ENCODE measurements around the gene RAPGEF6.
A peak's percentile ranks its signal among the peaks of the same experiment; 100 is the strongest.
"Not testable (repeated sequence)": the region's sequence is repeated elsewhere in the genome, so short reads cannot be mapped to it uniquely, and the experiment has no call there.

RAPGEF6 gene

GRCh38 chr5:131633830-131634229, 1.2 kb downstream of the RAPGEF6 start:
- DNase-seq (ENCODE audit: insufficient read length, low spot score): no peak
- FAIRE-seq: no peak
- TF ChIP-seq PAX5 (IDR thresholded peaks at IDR 0.05; ENCODE audit: insufficient read depth, low read length, severe bottlenecking) (no peak), TAF1 (IDR thresholded peaks at IDR 0.05; ENCODE audit: low read depth, low read length) (no peak)

GRCh38 chr5:131630963-131631350, 4.1 kb downstream of the RAPGEF6 start:
- no peak for FAIRE-seq
- no peak for TF ChIP-seq TAF1 (IDR thresholded peaks at IDR 0.05; ENCODE audit: low read depth, low read length)
- no peak for TF ChIP-seq POLR2AphosphoS5 (IDR thresholded peaks at IDR 0.05; ENCODE audit: low read depth, low read length)
- no peak for TF ChIP-seq PAX5 (IDR thresholded peaks at IDR 0.05; ENCODE audit: insufficient read depth, low read length, severe bottlenecking)
- TF ChIP-seq SPI1 (IDR thresholded peaks at IDR 0.05; ENCODE audit: low read depth, low read length): no peak
- DNase-seq (ENCODE audit: insufficient read length, low spot score): no peak

GRCh38 chr5:131630208-131630962, 4.6 kb downstream of the RAPGEF6 start:
- no peak for TF ChIP-seq POU2F2 (IDR thresholded peaks at IDR 0.05; ENCODE audit: low read depth, low read length)
- TF ChIP-seq PAX5 (IDR thresholded peaks at IDR 0.05; ENCODE audit: insufficient read depth, low read length, severe bottlenecking): no peak
- no peak for TF ChIP-seq POLR2A (IDR thresholded peaks at IDR 0.05; ENCODE audit: low read depth, low read length)
- TF ChIP-seq SPI1 (IDR thresholded peaks at IDR 0.05; ENCODE audit: low read depth, low read length): no peak
- TF ChIP-seq POLR2AphosphoS5 (IDR thresholded peaks at IDR 0.05; ENCODE audit: low read depth, low read length): no peak
- FAIRE-seq: no peak
- no peak for DNase-seq (ENCODE audit: insufficient read length, low spot score)

- DNase-seq (ENCODE audit: insufficient read length, low spot score) (no peak), FAIRE-seq (no peak)
- TF ChIP-seq POU2F2 (IDR thresholded peaks at IDR 0.05; ENCODE audit: low read depth, low read length): no peak
- TF ChIP-seq TAF1 (IDR thresholded peaks at IDR 0.05; ENCODE audit: low read depth, low read length): no peak
- no peak for TF ChIP-seq POLR2AphosphoS5 (IDR thresholded peaks at IDR 0.05; ENCODE audit: low read depth, low read length)
- no peak for TF ChIP-seq PAX5 (IDR thresholded peaks at IDR 0.05; ENCODE audit: insufficient read depth, low read length, severe bottlenecking)
- no peak for TF ChIP-seq POLR2A (IDR thresholded peaks at IDR 0.05; ENCODE audit: low read depth, low read length)
- TF ChIP-seq SPI1 (IDR thresholded peaks at IDR 0.05; ENCODE audit: low read depth, low read length): no peak
These were observed 6.0 kb downstream of the RAPGEF6 start for GRCh38 chr5:131628990-131629389.

GRCh38 chr5:131627207-131627865, 7.7 kb downstream of the RAPGEF6 start:
- peak; percentile 13 for FAIRE-seq

GRCh38 chr5:131622633-131623032, 12.4 kb downstream of the RAPGEF6 start:
- FAIRE-seq (no peak), DNase-seq (ENCODE audit: insufficient read length, low spot score) (no peak)
- no peak for TF ChIP-seq SPI1 (IDR thresholded peaks at IDR 0.05; ENCODE audit: low read depth, low read length)
- TF ChIP-seq TAF1 (IDR thresholded peaks at IDR 0.05; ENCODE audit: low read depth, low read length): no peak
- TF ChIP-seq POLR2A (IDR thresholded peaks at IDR 0.05; ENCODE audit: low read depth, low read length): no peak
- no peak for TF ChIP-seq PAX5 (IDR thresholded peaks at IDR 0.05; ENCODE audit: insufficient read depth, low read length, severe bottlenecking)
- no peak for TF ChIP-seq POLR2AphosphoS5 (IDR thresholded peaks at IDR 0.05; ENCODE audit: low read depth, low read length)
- no peak for TF ChIP-seq POU2F2 (IDR thresholded peaks at IDR 0.05; ENCODE audit: low read depth, low read length)

More at GRCh38 chr5:131627207-131627865, 7.7 kb downstream of the RAPGEF6 start:
- TF ChIP-seq POU2F2 (IDR thresholded peaks at IDR 0.05; ENCODE audit: low read depth, low read length): no peak
- no peak for TF ChIP-seq PAX5 (IDR thresholded peaks at IDR 0.05; ENCODE audit: insufficient read depth, low read length, severe bottlenecking)
- TF ChIP-seq POLR2AphosphoS5 (IDR thresholded peaks at IDR 0.05; ENCODE audit: low read depth, low read length): no peak
- TF ChIP-seq SPI1 (IDR thresholded peaks at IDR 0.05; ENCODE audit: low read depth, low read length): no peak
- no peak for TF ChIP-seq TAF1 (IDR thresholded peaks at IDR 0.05; ENCODE audit: low read depth, low read length)
- TF ChIP-seq POLR2A (IDR thresholded peaks at IDR 0.05; ENCODE audit: low read depth, low read length): no peak
- DNase-seq (ENCODE audit: insufficient read length, low spot score): no peak

- FAIRE-seq; DNase-seq (ENCODE audit: insufficient read length, low spot score): not testable (repeated sequence)
These were observed 13.9 kb downstream of the RAPGEF6 start for GRCh38 chr5:131621164-131621563.

GRCh38 chr5:131619102-131619501, 15.9 kb downstream of the RAPGEF6 start:
- DNase-seq (ENCODE audit: insufficient read length, low spot score) (no peak), FAIRE-seq (no peak)
- TF ChIP-seq SPI1 (IDR thresholded peaks at IDR 0.05; ENCODE audit: low read depth, low read length) (no peak), POLR2A (IDR thresholded peaks at IDR 0.05; ENCODE audit: low read depth, low read length) (no peak), POU2F2 (IDR thresholded peaks at IDR 0.05; ENCODE audit: low read depth, low read length) (no peak), TAF1 (IDR thresholded peaks at IDR 0.05; ENCODE audit: low read depth, low read length) (no peak), PAX5 (IDR thresholded peaks at IDR 0.05; ENCODE audit: insufficient read depth, low read length, severe bottlenecking) (no peak), POLR2AphosphoS5 (IDR thresholded peaks at IDR 0.05; ENCODE audit: low read depth, low read length) (no peak)

- FAIRE-seq (no peak), DNase-seq (ENCODE audit: insufficient read length, low spot score) (no peak)
- no peak for TF ChIP-seq TAF1 (IDR thresholded peaks at IDR 0.05; ENCODE audit: low read depth, low read length)
These were observed 17.7 kb downstream of the RAPGEF6 start for GRCh38 chr5:131617140-131617822.

GRCh38 chr5:131615957-131616356, 19.1 kb downstream of the RAPGEF6 start:
- no peak for FAIRE-seq
- TF ChIP-seq TAF1 (IDR thresholded peaks at IDR 0.05; ENCODE audit: low read depth, low read length): no peak
- no peak for TF ChIP-seq POLR2A (IDR thresholded peaks at IDR 0.05; ENCODE audit: low read depth, low read length)
- TF ChIP-seq PAX5 (IDR thresholded peaks at IDR 0.05; ENCODE audit: insufficient read depth, low read length, severe bottlenecking): no peak
- TF ChIP-seq POU2F2 (IDR thresholded peaks at IDR 0.05; ENCODE audit: low read depth, low read length): no peak
- no peak for TF ChIP-seq POLR2AphosphoS5 (IDR thresholded peaks at IDR 0.05; ENCODE audit: low read depth, low read length)
- TF ChIP-seq SPI1 (IDR thresholded peaks at IDR 0.05; ENCODE audit: low read depth, low read length): no peak
- DNase-seq (ENCODE audit: insufficient read length, low spot score): no peak
